C4-2B (cell line): ENCODE measurements around the gene SLC44A1.

Experiments used
- ZFX ChIP-seq: fragments of 450-650 bp; IDR thresholded peaks from 2 replicates; pipeline ENCODE4 v1.6.1; 2017
- TF ChIP-seq, protein P1 (sequence below): fragments of 450-650 bp; conservative IDR thresholded peaks from 2 replicates; pipeline ENCODE4 v1.5.1; 2017; ENCODE audit warnings: mild to moderate bottlenecking

DNA sequence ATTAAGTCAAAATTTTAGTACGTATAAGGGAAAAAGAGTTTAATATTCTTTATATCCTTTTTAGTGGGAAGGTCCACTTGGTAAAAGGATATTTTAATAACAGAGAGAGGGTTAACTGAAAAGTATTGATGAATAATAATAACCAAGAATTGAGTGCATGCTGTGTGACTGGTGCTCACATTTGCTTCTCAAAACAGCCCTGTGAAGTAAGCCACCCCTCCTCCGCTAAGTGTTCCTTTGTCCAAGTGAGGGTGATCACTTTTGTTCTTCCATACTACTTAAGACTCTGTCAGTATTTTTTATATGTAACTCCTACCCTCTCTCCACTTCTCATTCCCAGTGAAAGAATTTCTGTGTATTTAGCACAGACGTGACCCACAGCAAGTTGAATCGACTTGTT is 51.5 kb downstream of the SLC44A1 start:
- TF ChIP-seq, protein P1, sequence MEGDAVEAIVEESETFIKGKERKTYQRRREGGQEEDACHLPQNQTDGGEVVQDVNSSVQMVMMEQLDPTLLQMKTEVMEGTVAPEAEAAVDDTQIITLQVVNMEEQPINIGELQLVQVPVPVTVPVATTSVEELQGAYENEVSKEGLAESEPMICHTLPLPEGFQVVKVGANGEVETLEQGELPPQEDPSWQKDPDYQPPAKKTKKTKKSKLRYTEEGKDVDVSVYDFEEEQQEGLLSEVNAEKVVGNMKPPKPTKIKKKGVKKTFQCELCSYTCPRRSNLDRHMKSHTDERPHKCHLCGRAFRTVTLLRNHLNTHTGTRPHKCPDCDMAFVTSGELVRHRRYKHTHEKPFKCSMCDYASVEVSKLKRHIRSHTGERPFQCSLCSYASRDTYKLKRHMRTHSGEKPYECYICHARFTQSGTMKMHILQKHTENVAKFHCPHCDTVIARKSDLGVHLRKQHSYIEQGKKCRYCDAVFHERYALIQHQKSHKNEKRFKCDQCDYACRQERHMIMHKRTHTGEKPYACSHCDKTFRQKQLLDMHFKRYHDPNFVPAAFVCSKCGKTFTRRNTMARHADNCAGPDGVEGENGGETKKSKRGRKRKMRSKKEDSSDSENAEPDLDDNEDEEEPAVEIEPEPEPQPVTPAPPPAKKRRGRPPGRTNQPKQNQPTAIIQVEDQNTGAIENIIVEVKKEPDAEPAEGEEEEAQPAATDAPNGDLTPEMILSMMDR: no peak
- TF ChIP-seq ZFX: no peak
